ENCODE data around the gene ATP6AP1. TPM values are rescaled to one million over a fixed set of nuclear protein-coding genes. Genes with fewer than 3 reads are reported as not detected.

ATP6AP1 gene
- total and polyA plus RNA-seq, 9 of the 15 experiments (the other 6 are each of a cell fraction or from before 2014, with no cell fraction given) = 8.3 to 90.5 (median 52.9) TPM

- TF ChIP-seq U2AF1 (optimal IDR thresholded peaks at IDR 0.05; ENCODE audit: low read depth, low read length) (no peak), FIP1L1 (IDR thresholded peaks at IDR 0.05; ENCODE audit: low read depth, low read length, poor library complexity, severe bottlenecking) (peak; percentile 12), RBFOX2 (IDR thresholded peaks at IDR 0.05; ENCODE audit: low read depth, low read length) (peak; percentile 57; the same call in 1 of the 2 replicates)
- TF ChIP-seq, protein P1, sequence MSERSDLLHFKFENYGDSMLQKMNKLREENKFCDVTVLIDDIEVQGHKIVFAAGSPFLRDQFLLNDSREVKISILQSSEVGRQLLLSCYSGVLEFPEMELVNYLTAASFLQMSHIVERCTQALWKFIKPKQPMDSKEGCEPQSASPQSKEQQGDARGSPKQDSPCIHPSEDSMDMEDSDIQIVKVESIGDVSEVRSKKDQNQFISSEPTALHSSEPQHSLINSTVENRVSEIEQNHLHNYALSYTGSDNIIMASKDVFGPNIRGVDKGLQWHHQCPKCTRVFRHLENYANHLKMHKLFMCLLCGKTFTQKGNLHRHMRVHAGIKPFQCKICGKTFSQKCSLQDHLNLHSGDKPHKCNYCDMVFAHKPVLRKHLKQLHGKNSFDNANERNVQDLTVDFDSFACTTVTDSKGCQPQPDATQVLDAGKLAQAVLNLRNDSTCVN (CRISPR knock-in tag; IDR thresholded peaks at IDR 0.05) = no peak
Measured at GRCh38 chrX:154402622-154403127, 25.8 kb upstream of the ATP6AP1 start (continued).

- Histone ChIP-seq H3K27ac (ENCODE audit: extremely low read depth, low read depth, low read length) (no peak overlapping the region), H3K4me3 (no peak overlapping the region), H3K79me2 (ENCODE audit: control insufficient read depth, insufficient read depth, low read length) (peaks cover 30% of the 10 kb centered on the region), H3K27me3 (ENCODE audit: control insufficient read depth in 2 of 2, insufficient read depth in 2 of 2, low read length in 2 of 2) (no peaks in the 10 kb centered on the region), H3K4me1 (replicated peaks in 1 of 2; ENCODE audit: control insufficient read depth in 2 of 2, insufficient read depth in 2 of 2, low read length in 2 of 2) (peaks cover 6 to 10% of the 10 kb centered on the region in 2 experiments; a peak in 4 of 5 replicates), H3K36me3 (ENCODE audit: control insufficient read depth, insufficient read depth, low read length) (peaks cover 35% of the 10 kb centered on the region), H3K9me1 (ENCODE audit: control insufficient read depth, insufficient read depth, low read length) (no peaks in the 10 kb centered on the region), H3K4me2 (ENCODE audit: insufficient read depth, low read length) (no peak overlapping the region), H3K9ac (ENCODE audit: insufficient read depth in 1 of 2, low read depth in 2 of 2, low read length in 2 of 2) (no peak overlapping the region), H2AFZ (ENCODE audit: low read depth, low read length) (no peak overlapping the region), H4K20me1 (replicated peaks; ENCODE audit: control insufficient read depth, insufficient read depth, low read length) (peaks cover 13% of the 10 kb centered on the region), H3K9me3 (replicated peaks; ENCODE audit: control insufficient read depth, insufficient read depth, low read depth, low read length) (no peaks in the 10 kb centered on the region; the same call in 1 of the 2 replicates)
- ATAC-seq (no peak), DNase-seq (ENCODE audit: extremely low read depth in 1 of 4, low spot score in 3 of 4) (no peak), FAIRE-seq (no peak)
- TF ChIP-seq HIVEP1 (CRISPR knock-in tag; IDR thresholded peaks at IDR 0.05) = no peak
- intact Hi-C loops (cut with micrococcal nuclease) = no loop called here
- 84% methylated on average over 5 of the region's 10 CpGs for WGBS (ENCODE audit: insufficient coverage, low coverage, missing lambda C conversion rate)
- BruUV-seq (replicated peaks) = no TSS peak
- ChIA-PET CTCF (ENCODE audit: low intra/inter-chr PET ratio) (no interaction called here), POLR2A (interaction anchor here (0.6 to 6.0 kb wide), 6 partner anchors 7 to 134 kb away, joined by 3 to 85 read pairs (median 4); partner anchors contain the start of genes DNASE1L1, SLC10A3 and TAFAZZIN)
- in situ Hi-C loops (cut with MboI) = loop anchor here (10.0 kb wide), 1 partner anchor 132 kb away; no protein-coding TSS in a partner anchor
Measured at GRCh38 chrX:154403192-154403591, 25.3 kb upstream of the ATP6AP1 start.

Data from K562 (cell line).